ENCODE measurements around the gene BCCIP.

- no peak for TF ChIP-seq CTCF (conservative IDR thresholded peaks at IDR 0.05)
- TF ChIP-seq ZFX (IDR thresholded peaks at IDR 0.05): no peak
These were observed 6.8 kb upstream of the BCCIP start for GRCh38 chr10:125816548-125816947.
